ENCODE data around the gene MRPL33.

MRPL33 gene

DNA sequence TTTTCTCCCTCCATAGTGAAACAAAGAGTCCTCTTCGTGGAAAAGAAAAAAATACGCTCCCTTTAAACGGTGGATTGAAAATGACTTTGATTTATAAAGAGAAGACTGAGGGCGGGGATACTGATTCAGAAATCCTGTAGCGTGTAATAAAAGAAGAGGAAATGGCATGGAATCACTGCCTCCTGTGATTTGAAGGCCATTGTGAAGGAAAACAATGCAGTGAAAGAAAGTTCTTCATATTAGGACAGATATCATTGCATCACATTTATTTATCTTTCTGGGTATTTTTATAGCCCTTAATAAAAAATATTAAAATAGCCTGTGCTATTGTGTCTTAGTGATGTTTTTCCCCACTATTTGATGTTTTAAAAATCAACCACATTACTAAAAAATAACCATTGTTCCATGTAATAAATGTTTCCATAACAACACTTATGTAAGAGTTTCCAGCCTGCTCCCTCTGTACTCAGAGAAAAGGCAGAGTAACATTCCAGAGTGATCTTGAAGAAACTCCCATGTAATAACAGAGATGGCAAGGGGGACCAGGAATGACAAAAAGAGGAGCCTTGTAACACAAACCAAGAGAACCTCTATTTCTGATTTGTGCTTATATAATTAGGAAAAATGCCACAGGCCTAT is 8.0 kb downstream of the MRPL33 start:
- no peak for DNase-seq

DNA sequence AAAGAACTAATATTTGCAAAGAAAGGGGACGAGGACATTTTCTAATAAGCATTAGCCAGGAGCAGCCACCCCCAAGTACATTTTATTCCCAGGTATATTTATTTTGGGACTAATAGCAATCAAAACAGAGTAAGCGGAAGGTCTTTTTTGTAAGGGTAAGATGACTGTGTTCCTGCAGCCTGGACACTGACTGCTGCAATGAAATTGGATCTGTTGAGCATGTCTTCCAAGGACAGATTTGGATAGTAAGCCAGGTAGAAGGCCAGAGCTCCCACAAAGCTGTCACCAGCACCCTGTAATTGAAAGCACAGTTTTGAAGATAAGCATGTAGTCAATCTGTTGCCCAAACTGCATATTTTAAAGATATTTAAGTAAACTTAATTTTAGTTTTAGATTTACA is 10.0 kb downstream of the MRPL33 start:
- peak in 1 of 2 experiments; percentile 20 for DNase-seq

DNA sequence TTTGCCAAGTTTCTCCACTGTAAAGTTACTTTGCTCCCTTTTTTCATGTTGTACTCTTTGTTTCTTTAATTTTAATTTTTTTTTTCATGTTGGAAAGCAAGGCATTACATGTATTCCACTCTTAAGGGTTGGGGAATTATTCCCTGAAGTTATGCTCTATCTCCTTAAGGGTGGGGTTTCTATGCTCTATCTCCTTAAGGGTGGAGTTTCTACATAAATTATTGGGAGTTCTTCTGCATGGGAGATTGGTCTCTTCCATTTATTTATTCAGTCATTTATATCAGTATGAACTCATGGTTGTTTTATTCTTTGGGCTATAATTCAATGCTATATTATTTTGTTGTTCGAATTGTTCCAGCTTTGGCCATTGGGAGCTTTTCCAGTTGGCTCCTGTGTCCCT is 11.2 kb downstream of the MRPL33 start:
- DNase-seq = no peak

DNA sequence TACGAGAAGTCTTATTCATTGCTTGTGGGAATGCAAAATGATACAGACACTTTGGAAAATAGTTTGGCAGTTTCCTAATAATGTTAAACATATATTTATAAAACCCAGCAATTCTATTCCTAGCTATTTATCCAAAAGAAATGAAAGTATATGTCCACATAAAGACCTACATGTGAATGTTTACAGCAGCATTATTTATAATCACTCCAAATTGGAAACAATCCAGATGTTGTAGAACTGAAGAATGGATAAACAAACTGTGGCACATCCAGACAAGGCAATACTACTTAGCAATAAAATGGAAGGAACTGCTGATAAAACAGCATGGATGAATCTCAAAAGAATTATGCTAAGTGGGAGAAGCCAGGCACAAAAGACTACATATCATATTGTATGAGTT is 19.3 kb downstream of the MRPL33 start:
- DNase-seq = no peak

DNA sequence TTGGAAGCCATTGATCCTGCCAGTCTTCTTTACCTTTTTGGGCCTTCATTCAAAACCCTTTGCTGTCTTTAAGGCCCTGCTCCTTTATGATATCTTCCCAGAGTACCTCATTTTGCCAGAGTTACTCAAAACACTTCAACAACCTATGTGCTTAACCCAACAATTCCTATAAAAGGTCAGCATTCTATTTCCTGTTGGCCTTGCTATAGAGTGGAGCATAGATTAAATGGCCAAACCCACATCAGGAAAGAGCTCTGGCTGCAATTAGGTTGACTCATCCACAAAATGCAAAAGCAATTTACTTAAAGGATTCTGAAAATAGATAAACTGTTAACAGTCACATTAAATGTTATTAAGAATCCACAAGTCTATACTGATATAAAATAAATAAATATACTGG is 21.2 kb downstream of the MRPL33 start:
- DNase-seq = no peak

DNA sequence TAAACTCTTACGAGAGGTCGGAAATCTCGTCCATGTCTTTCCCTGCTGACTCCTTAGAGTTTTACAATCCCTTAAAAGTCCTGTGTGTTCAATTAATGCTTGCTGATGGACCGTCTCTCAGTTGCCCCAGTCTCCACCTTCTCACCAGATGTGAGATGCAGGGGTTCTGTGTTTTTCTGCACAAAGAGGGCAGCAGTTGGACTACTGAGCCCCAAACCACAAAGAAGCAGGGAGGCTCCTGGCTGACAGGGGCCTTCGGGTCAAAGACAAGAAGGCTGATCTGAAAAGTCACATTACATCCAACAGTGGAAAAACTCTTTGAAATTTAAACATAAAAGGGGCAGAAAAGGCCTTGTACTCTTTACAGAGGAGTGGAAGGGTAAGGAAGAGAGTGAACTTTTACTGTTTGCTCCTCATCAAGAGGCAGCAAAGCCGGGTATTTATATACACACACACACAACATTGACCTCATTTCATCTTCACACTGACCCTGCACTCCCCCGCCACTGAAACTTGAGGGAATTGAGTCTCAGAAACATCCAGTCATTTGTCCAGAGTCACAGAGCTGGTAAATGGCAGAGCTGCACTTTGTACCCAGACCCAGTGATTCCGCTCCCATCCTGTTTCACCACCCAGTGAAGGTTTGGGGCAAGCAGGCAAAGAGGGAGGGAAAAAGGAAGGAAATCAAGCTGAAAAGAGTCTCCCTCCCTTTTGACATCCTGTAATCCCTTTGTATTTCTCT is 23.7 kb downstream of the MRPL33 start:
- no peak for DNase-seq

DNA sequence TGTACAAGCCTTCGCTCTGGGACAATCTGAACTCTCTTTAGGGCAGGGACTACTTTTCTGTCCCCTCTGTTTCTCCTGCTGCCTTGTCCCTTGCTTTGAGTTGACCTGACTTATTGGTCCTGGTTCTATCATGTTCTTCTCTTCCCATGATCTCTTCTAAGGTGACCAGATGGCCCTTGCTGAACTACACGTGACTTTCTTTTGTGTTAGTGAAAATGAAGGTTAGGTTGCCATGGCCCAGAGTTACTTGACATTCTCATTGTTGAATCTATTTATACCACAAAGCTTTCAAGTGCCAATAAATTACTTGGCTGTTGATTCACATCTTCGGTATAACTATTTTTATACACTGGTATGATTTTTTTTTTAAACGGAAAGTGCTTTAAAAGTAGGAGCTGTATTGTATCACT is 24.4 kb downstream of the MRPL33 start:
- no peak for DNase-seq

DNA sequence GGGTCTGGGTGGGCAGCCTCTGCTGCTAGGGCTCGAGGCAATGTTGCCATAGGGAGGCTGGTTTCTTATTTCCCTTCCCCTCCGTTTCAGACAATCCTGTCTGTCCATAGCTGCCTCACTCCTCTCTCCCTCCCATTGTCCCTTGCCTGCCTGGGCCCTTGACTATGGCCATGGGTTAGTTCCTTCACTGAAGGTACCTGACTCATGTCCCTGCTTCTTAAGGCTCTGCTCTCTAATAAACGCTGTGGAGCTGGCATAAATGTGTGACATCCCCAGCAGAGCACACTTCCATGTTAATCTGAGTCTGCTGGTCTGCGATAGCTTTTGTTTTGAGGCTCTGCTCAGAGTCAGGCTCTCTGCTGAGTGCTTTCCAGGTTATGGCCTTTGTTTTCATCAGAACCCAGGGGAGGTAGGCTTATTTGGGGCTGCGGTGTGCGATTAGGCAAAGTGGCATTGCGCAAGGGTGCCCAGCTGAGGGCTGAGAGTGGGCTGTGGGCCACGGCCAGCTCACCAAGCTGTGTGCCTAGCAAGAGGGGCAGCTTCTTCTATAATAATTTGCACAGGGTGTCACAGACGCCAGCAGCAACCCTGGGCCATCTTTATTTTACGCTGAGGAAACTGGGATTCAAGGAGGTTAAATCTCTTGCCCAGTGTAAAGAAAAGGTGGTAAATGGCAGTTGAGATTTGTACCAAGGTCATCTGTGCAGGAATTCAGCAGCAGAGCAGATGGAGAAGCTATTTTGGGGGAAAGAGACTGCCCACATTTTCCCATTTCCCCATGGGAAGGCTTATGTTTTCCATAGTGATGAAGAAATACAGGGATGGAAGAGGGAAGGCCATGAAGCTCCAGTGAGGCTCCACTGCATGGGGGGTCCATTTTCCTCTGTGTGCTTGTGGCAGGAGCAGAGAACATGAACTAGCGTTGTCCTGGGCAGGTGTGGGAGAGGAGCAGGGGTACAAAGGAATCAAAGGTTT is 25.6 kb downstream of the MRPL33 start:
- DNase-seq = no peak

DNA sequence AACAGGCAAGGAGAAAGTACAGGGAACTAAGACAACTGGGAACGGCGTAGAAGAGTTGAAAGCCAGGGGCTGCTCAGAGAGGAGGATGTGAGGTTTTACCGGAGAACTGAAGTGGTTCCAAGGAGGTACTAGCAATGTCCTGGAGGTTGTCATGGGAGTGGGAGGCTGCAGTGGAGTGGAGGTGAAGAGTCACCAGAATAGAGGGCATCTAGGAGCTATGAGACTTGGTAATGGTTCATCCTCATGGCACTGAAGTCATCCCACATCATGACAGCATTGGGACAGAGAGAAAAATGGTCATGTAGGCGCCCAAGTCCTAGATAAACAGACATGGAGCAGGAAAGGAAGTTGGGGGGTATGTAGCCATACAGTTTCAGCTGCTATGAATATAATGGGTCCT is 26.3 kb downstream of the MRPL33 start:
- DNase-seq = no peak

DNA sequence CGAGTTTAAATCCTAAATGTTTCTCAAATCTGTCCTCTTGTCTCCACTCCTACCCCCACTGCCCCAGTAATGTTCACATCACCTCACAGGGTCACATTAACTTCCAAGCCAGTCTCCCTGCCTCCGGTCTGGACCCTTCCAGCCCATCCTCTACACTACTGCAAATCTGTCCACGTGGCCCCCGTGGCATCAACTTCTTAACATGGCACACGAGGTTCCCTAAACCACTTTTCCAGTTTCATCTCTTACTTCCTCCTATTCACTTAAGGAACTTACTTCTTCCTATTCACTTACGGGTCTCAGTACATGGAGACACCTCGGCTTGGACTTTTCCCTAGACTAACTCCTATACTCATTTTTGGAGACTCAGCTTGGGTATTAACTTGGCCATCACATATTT is 27.0 kb downstream of the MRPL33 start:
- DNase-seq = no peak

DNA sequence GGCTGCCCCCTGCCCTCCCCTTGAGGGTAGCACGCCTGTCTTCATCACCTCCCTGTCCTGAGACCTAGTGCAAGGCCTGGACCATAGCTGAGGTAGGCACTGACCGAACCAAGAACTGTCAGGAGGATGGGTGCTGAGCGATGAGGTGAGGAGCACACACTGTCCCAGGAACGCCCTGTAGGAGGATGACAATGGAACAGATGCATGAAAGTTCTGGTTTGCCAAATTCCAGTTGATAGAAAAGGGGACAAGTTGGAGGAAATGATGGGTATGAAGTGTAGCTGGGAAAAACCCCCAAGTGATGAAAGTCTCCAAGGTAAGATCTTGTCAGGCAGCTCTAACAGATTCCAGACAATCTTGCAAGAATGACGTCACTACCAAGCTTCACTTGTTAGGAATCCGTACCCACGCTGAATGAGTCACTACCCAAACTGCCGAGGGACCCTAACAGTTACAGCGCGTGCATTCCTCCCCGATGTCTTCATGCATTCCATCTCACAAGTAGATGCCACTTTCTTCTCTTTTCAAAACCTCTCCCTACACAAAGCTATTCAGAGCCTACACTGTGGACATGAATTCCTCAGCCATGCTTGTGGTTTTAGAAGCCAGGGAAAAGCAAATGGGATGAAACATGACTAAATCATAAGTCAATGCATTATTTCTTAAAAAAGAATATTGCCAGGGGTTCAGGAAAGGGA is 27.6 kb downstream of the MRPL33 start:
- no peak for DNase-seq

DNA sequence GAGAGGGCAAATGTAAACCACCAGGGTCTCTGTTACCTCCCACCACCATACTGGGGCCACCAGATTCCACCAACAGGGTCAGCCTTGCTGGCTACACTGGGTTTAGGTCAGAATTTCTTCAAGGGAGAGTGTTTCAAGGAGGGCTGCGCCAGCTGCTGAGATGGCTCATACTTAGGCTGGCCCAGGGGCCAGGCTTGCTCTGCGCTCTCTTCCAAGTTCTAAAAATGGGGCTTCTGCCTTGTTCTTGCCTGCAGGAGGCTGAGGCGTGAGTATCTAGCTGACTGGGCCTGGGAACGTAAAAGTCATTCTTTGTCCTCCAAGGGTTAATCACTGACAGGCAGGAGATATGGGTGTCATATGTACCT is 28.1 kb downstream of the MRPL33 start:
- DNase-seq = no peak

DNA sequence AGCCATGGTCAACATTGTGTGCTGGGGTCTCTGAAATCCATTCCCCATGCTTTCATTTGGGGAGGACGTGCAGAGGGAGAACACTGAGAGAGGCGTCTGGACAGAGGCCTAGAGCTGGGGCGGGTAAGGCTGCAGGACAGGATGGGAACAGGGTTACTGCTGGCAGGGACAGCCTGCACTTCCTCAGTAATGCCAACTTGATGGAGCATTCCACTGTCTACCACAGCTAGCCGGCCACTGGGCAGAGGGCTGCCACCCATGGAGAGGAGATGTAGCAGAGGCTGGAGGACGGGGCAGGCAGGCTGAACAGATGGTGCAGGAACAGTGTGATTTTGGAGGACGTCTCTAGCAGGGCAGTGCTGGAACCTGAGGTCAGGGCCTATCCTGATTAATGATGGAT is 29.3 kb downstream of the MRPL33 start:
- peak in 1 of 2 experiments; percentile 26 for DNase-seq

DNA sequence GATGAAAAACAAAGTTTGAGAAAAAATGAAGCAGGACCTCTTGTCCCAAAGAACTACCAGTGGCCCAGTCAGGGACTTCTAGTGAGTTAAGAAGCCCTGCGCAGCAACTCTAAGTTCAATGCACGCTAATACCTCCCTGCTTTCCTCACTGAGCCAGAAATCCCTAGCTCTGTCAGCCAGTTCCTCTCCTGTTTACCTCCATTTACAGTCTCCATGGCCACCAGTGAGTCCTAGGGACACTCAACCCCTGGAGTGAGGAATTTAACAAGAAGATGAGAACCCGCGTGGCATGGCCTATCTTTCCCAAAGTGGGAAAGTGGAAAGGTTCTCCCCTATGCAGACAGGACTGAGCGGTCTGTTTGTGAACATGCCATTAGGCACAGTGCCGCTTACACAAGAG is 31.0 kb downstream of the MRPL33 start:
- no peak for DNase-seq

DNA sequence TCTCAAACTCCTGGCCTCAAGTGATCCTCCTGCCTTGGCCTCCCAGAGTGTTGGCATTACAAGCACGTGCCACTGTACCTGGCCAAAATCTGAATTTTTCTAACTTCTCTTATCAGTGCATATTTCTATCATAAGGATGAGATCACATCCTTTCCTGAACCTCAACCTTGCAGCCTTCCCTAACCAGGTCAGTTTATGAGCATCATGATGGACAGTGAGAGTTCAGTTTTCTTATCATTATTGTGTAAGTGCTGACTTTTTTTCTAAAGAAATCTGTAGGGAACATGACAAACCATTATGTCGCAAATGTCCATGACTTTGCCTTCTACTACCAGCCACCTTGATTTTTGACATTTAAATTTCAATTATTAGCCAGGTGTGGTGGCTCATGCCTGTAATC is 31.5 kb downstream of the MRPL33 start:
- DNase-seq = no peak

DNA sequence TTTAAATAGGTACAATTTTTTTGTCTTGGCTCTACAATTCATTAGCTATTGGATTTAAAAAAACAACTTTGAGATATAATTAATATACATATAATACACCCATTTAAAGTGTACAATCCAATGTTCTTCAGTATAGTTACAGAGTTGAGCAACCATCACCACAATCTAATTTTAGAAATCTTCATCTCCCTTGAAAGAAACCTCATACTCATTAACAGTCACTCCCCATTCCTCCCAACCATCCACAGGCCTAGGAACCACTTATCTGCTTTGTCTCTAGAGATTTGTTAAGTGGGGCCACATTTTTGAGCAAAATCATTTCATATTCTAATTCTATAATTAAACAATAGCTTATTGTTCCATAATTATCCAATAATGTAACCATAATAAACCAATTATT is 32.6 kb downstream of the MRPL33 start:
- no peak for DNase-seq

DNA sequence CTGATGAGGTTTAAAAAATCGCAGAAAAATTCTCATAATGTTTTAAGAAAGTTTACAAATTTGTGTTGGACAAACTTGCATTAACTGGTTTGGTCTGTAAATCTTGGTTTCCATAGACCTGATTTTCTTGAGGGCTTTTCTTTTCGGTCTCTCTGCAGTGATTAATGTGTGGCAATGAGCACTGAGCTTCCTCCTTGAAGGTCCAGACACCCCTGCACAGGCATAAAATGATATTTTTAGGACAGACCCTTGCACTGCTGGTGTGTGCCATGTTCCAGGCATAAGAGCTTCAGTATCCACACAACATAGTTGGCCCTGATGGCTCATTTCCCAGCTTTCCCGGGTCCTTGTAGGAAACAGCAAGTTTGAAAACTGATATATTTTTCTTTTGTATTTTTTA is 33.7 kb downstream of the MRPL33 start:
- DNase-seq = no peak

DNA sequence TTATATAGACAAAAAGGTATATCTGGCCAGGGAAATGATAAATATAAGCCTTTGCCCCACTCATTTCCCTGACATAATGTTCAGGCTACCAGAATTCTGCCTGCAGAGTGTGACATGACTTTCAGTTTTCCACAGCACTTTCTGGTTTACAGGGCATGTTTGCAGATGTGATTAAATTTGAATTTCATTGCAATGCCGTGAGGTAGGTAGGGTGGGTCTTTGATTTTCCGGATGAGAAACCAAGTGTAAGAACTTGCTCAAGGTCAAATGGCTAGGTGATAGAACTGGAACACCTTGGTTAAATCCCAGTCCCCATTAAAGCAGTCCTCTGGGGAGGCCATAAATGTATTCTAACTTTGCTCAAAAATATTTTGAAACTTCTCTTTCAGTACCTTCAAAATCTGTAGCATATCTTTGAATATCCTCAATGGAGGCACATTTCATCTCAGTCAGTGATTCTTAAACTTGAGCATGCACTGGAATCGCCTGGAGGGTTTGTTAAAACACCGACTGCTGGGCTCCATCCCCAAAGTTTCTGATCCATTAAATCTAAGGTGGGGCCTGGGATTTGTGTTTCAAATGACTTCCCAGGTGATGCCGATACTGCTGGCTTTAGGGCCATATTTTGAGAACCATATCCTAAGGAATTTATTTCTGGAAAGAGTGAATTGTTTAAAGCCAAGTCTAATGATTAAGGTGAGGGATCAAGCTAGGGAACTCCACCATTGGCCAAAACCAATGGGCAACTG is 35.0 kb downstream of the MRPL33 start:
- DNase-seq = no peak

DNA sequence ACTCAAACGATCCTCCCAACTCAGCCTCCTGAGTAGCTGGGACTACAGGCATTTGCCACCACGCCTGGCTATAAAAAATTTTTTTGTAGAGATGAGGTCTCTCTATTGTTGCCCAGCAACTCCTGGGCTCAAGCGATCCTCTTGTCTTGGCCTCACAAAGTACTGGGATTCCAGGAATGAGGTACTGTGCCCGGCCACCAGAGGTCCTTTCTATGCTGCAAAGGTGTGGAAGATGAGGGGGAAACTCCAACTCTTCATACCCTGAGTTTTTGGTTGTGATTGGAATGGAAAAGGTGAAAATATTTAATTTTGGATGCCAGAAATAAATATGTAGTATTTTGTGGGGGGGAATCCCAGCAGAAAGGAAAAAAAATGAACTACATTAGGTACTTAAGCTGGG is 36.0 kb downstream of the MRPL33 start:
- peak in 1 of 2 experiments; percentile 41 for DNase-seq

DNA sequence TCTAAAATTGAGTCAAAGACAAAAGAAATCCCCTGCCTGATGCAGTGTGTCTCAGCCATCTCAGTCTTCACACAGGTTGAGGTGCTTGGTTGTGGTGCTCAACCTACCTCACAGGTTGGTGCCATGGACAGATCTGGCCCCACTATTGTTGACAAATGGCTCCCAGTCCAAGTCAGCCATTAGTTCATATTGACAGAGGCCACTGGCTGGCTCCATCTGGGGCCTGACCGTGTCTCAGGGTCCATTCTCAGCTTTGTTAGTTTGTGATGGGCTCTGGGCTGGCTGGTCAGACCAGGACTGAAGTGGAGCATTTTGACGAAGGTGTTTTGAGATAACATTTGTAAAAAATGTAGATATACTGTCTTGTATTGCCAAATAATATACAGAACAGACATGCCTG is 36.9 kb downstream of the MRPL33 start:
- no peak for DNase-seq

DNA sequence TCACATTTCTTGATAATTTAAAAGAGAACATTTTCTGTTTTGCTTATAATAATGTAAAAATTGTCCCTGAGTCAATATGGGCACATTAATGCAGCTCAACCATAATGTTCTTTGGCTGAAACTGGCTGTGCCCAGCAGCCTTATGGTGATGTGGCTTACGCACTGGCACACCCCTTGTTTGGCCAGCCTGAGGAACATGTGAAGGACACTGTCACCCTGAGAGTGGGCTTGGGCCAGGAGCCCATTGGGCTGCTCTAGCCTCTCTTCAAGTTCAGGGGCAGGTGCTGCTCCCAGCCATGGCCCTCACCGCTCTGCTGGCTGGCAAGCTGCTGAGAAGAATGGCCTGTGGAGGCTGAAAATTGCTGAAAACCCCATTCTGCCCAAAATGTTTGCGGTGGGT is 37.5 kb downstream of the MRPL33 start:
- no peak for DNase-seq

DNA sequence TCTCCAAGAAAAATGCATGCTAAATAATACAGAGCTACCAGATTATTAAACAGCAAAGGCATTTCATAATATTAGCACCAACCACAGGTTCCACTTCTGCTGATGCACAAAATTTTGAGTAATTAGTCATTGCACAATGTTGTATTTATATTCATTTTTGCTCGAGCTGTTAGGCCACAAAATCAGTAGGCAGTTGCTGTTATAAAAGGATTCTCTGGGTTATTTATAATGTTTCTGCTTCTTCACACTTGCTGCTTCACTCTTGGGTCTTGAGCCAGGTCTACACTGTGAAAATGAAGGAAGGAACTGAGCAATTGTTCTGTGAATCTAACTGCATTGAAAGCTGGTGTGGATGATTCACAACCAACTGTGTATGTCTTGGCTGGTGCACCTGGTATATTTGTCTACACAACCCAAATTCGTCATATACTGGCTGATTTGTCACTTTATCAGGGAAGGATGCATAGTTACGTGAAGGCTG is 38.3 kb downstream of the MRPL33 start:
- DNase-seq = no peak

Data from NCI-H524 (cell line).